RWPE1 (cell line): ENCODE data around the gene MED12L.

ENCODE experiments used
- CTCF ChIA-PET: fragments of 350-600 bp; sonication (Branson Sonifier 250); formaldehyde crosslinking; extraction: SDS; loops from one replicate; lab custom pipeline; 2021; lab: Yijun Ruan, JAX
- POLR2A ChIA-PET: fragments of 400-600 bp; formaldehyde crosslinking; extraction: SDS; loops from one replicate; lab custom pipeline; 2020; ENCODE audit warnings: antibody characterized with exemption; ENCODE audit not compliant: low non-redundant PET; lab: Yijun Ruan, JAX
- DNase-seq: peaks from one replicate; pipeline ENCODE4 v3.0.0; 2012; ENCODE audit warnings: low spot score
- H3K27ac ChIP-seq: fragments of 450-650 bp; 2 replicates; pipeline ENCODE4 v1.5.1; 2017
- TF ChIP-seq, protein P1 (sequence below): fragments of 450-650 bp; conservative IDR thresholded peaks from 2 replicates; pipeline ENCODE4 v1.5.1; 2017; ENCODE audit warnings: low read depth, mild to moderate bottlenecking

The MED12L gene

DNA sequence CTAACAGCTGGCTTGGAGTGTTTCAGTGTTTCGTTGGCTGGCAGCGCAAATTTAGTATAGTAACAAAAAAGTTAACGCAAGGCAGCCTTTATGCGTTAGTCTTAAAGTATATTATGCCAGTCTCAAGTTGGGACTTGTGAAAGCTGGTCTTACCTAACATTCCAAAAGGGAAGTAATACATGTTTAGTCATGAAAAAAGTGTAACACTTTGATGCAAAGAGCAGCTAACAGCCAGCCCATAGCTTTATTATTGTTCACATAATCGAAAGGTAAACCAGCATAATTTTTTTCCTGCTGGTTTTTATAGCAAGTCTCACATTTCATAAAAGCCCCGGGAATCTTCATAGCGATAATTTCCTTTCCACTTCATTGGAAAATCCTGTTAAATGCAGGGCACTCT is 233.5 kb downstream of the MED12L start:
- peak overlapping the region; percentile 31; the same call in 1 of the 2 replicates for H3K27ac ChIP-seq
- TF ChIP-seq, protein P1, sequence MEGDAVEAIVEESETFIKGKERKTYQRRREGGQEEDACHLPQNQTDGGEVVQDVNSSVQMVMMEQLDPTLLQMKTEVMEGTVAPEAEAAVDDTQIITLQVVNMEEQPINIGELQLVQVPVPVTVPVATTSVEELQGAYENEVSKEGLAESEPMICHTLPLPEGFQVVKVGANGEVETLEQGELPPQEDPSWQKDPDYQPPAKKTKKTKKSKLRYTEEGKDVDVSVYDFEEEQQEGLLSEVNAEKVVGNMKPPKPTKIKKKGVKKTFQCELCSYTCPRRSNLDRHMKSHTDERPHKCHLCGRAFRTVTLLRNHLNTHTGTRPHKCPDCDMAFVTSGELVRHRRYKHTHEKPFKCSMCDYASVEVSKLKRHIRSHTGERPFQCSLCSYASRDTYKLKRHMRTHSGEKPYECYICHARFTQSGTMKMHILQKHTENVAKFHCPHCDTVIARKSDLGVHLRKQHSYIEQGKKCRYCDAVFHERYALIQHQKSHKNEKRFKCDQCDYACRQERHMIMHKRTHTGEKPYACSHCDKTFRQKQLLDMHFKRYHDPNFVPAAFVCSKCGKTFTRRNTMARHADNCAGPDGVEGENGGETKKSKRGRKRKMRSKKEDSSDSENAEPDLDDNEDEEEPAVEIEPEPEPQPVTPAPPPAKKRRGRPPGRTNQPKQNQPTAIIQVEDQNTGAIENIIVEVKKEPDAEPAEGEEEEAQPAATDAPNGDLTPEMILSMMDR, result no peak
- peak; percentile 78 for DNase-seq
- POLR2A ChIA-PET, result interaction anchor here (0.7 kb wide), 1 partner anchor 22 kb away, joined by 3 read pairs; no protein-coding TSS in a partner anchor
- CTCF ChIA-PET, result interaction anchor here (0.6 kb wide), 1 partner anchor 507 kb away, joined by 4 read pairs; no protein-coding TSS in a partner anchor

DNA sequence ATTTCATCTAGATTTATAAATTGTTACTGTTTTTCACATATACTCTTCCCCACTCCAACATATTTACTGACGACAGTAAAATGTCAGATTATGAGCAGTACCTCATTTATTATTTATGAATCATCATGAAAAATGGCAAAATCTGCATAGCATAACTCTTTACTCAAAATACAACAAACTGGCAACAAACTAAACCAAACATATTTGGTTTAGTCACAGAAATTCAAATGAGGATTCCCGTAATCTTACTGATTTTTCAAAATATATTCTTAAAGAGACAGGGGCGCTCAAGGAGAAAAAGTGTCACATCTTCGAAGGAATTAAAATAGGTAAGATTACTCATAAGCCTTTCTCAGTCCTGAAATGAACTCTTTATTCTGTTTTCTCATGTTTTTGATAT is 234.2 kb downstream of the MED12L start:
- H3K27ac ChIP-seq, result no peak overlapping the region
- no peak for DNase-seq
- ChIA-PET CTCF (interaction anchor here (0.7 kb wide), 1 partner anchor 16 kb away, joined by 5 read pairs; no protein-coding TSS in a partner anchor), POLR2A (no interaction called here)
- TF ChIP-seq, protein P1, result no peak

DNA sequence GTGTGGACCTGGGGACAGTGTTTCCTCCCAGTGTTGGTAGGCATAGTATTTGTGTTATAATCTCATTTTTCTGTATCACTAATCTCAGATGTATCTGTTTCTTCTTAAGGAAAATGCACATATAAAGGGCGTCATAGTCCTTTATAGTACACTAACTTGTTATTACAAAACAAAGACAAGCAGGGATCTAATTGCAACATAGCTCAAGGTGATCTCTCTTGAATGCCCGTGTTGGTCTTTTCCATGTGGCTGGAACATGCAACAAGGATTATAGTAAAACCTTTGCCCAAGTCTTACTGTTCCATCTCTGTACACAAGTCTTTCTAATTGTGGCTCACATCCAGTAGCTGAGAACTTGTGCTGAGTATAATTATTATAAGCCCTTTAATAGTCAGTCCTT is 234.7 kb downstream of the MED12L start:
- ChIA-PET POLR2A (interaction anchor here (0.6 kb wide), 1 partner anchor 14 kb away, joined by 3 read pairs; no protein-coding TSS in a partner anchor), CTCF (interaction anchor here (0.7 kb wide), 1 partner anchor 16 kb away, joined by 5 read pairs; no protein-coding TSS in a partner anchor)
- no peak overlapping the region for H3K27ac ChIP-seq
- no peak for DNase-seq
- TF ChIP-seq, protein P1, result no peak

DNA sequence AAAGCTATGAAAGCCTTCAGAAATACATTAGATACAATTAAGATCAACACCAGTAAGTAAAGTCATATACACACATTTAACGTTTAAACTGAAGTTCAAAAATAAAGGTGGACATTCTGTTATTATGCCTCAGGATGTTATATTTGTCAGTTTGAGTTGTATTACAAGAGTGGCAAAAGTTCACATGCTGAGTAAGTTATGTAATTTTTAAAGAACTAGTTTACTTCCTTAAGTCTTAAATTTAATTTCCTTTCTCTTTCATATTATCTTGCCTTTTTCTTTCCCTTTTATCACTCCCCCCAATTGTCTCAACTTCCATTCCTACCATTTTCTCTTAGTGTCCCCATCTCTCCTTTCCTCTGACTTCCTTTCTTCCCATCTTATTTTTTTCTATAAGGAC is 236.1 kb downstream of the MED12L start:
- ChIA-PET POLR2A (no interaction called here), CTCF (no interaction called here)
- no peak overlapping the region for H3K27ac ChIP-seq
- TF ChIP-seq, protein P1, result no peak
- no peak for DNase-seq

DNA sequence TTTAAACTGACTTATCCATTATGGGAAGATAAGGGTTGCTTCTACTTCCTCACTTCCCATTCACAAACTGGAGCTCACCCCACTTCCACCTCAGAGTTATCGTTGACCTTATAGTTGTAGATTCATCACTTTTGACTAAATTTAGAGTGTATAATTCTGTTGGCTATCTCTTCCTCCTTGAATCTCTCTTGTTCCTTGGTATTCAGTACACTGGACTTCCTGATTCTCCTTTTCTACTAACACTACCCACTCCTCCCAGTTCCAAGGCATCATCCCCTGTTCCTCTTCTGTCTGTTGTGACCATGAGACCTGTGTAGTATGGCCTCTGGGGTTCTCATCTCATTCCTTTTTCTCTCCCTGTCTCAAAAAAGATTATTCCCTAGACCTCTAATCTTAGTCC is 237.0 kb downstream of the MED12L start:
- POLR2A ChIA-PET, result no interaction called here
- CTCF ChIA-PET, result no interaction called here
- DNase-seq, result no peak
- no peak overlapping the region for H3K27ac ChIP-seq
- TF ChIP-seq, protein P1, result no peak

DNA sequence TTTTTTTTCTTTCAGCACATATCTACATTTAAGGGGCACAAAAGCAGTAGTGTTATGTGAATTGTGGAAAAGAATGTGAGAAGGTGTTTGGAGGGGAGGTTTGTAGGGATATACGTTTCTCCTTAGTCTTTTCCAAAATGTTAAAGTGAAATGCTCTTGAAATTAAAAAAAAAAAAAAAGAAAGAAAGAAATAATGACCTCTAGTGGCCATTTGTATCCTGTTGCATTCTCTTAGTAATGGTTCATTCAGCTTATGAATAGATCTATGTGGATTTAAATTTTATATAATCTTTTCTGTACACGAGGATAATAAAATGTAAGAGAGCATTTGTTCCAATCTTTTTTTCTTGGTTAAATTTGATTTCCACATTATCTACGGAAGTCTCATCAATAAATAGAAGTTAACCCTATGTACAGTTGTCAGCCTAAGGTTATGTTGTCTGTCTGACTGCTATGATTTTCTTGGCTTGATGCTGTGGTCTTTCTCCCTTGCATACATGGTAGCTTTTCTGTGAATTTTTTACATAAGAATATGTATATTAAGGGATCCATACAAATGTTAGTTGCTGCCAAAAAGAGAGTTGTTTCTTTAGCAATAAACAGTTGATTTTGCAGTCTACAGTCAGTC is 242.2 kb downstream of the MED12L start:
- DNase-seq, result no peak
- TF ChIP-seq, protein P1, result peak; percentile 80
- H3K27ac ChIP-seq, result no peak overlapping the region
- ChIA-PET POLR2A (no interaction called here), CTCF (interaction anchor here (0.6 to 2.1 kb wide), 16 partner anchors 16 to 1405 kb away, joined by 3 to 16 read pairs (median 6); no protein-coding TSS in a partner anchor)
